Retina (tissue), 1 donor: ENCODE measurements around the gene WDR35.
A peak's percentile ranks its signal among the peaks of the same experiment; 100 is the strongest.
"Not testable (repeated sequence)": the region's sequence is repeated elsewhere in the genome, so short reads cannot be mapped to it uniquely, and the experiment has no call there.

Experiments
- DNase-seq: peaks from one replicate; pipeline ENCODE4 v3.0.0-alpha.2; 2016

Gene WDR35

GRCh38 chr2:19937004-19937403 is 52.9 kb downstream of the WDR35 start:
- no peak for DNase-seq

- no peak for DNase-seq
Observed at GRCh38 chr2:19936203-19936602, 53.7 kb downstream of the WDR35 start.

GRCh38 chr2:19933351-19933981 is 56.4 kb downstream of the WDR35 start:
- no peak for DNase-seq

GRCh38 chr2:19932928-19933327 is 57.0 kb downstream of the WDR35 start:
- DNase-seq = no peak

GRCh38 chr2:19929226-19929625 is 60.7 kb downstream of the WDR35 start:
- no peak for DNase-seq

- not testable (repeated sequence) for DNase-seq
Observed at GRCh38 chr2:19927816-19928215, 62.1 kb downstream of the WDR35 start.

- not testable (repeated sequence) for DNase-seq
Observed at GRCh38 chr2:19924526-19924925, 65.4 kb downstream of the WDR35 start.

- DNase-seq = not testable (repeated sequence)
Observed at GRCh38 chr2:19922188-19922587, 67.7 kb downstream of the WDR35 start.

- DNase-seq = no peak
Observed at GRCh38 chr2:19916385-19916950, 73.4 kb downstream of the WDR35 start.

GRCh38 chr2:19914266-19914975 is 75.5 kb downstream of the WDR35 start:
- DNase-seq = no peak

- no peak for DNase-seq
Observed at GRCh38 chr2:19911808-19912509, 77.9 kb downstream of the WDR35 start.

GRCh38 chr2:19902216-19902740 is 87.6 kb downstream of the WDR35 start:
- no peak for DNase-seq

- peak; percentile 99 for DNase-seq
Observed at GRCh38 chr2:19901442-19902215, 88.3 kb downstream of the WDR35 start, which contains the start of gene TTC32. Gene TTC32 (minus strand): TSS chr2:19901983. CDS start chr2:19901854, 129 bp downstream.

- DNase-seq = no peak
Observed at GRCh38 chr2:19900931-19901441, 88.9 kb downstream of the WDR35 start.

- no peak for DNase-seq
Observed at GRCh38 chr2:19899985-19900930, 89.6 kb downstream of the WDR35 start.

- DNase-seq = no peak
Observed at GRCh38 chr2:19898592-19899329, 91.1 kb downstream of the WDR35 start.

- DNase-seq = no peak
Observed at GRCh38 chr2:19897623-19898245, 92.2 kb downstream of the WDR35 start.

GRCh38 chr2:19895535-19895934 is 94.4 kb downstream of the WDR35 start:
- no peak for DNase-seq

- DNase-seq = no peak
Observed at GRCh38 chr2:19894134-19894792, 95.6 kb downstream of the WDR35 start.
